ENCODE measurements around the gene IGF2BP2. TPM values are rescaled to one million over a fixed set of nuclear protein-coding genes. Genes with fewer than 3 reads are reported as not detected.
"Not testable (repeated sequence)": the region's sequence is repeated elsewhere in the genome, so short reads cannot be mapped to it uniquely, and the experiment has no call there.

Gene IGF2BP2
- total RNA-seq, 1 donor from 2014 or later: 65.1 TPM

GRCh38 chr3:185645191-185645590 is 179.7 kb downstream of the IGF2BP2 start:
- DNase-seq (ENCODE audit: low read depth): not testable (repeated sequence)

DNA sequence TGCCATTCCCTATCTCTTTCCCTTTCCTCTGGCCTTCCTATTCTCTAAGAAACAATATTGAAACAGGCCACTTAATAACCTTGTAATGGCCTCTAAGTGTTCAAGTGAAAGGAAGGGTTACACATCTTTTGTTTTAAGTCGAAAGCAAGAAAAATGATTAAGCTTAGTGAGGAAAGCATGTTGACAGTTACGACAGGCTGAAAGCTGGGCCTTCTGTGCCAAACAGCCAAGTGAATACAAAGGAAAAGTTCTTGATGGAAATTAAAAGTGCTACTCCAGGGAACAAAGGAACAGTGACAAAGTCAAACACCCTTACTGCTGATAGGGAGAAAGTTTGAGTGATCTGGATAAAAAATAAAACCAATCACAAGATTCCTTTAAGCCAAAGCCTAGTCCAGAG is 184.5 kb downstream of the IGF2BP2 start:
- DNase-seq (ENCODE audit: low read depth): no peak

DNA sequence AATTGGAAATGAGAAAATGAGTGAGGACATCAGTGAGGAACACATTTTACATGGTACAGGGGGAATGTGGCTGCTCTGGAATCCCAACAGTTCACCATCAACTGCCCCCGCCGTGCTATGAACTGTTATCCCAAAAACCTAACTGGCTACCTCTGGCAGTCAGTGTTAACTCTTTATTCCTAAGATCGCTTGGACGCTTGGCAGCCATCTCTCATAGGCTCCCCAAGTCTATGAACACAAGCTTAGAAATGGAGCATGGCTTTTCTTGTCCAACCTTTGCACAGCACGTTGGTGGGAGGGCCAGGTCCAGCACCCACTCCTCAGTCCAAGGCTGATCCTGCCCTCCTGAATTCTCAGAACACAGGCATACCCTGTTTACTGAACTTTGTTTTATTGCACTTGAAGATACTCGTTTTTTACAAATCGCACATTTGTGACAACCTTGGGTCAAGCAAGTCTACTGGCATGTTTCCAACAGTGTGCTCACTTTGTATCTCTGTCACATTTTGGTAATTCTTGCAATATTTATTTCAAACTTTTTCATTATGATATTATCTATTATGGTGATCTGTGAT is 185.1 kb downstream of the IGF2BP2 start:
- DNase-seq (ENCODE audit: low read depth): no peak

DNA sequence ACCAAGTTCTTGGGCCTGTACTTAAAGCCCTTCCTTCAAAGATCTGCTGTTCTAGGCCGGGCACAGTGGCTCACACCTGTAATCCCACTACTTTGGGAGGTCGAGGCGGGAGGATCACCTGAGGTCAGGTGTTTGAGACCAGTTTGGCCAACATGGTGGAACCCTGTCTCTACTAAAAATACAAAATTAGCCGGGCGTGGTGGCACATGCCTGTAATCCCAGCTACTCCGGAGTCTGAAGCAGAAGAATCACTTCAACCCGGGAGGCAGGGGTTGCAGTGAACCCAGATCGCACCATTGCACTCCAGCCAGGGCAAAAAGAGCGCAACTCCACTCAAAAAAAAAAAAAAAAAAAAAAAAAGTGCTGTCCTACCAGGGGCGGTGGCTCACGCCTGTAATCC is 186.2 kb downstream of the IGF2BP2 start:
- DNase-seq (ENCODE audit: low read depth): not testable (repeated sequence)

DNA sequence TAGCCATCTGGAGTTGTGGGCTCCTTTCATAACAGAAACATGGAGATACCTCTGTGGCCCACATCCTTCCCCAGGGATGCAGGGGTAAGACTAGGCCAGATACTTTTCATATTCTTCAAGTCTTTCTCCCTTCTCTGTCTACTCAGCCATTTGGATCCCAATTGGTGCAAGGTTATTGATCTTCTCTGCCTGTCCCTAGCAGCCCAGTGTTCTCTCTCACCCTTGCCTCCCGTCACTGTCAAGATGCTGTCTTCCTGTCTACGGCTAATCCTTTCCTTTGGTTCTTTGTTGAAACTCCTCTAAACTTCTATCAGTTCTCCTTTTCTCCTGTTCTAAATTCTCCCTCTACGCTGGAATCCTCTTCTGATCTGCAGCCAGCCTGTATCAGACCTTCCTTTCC is 187.5 kb downstream of the IGF2BP2 start:
- DNase-seq (ENCODE audit: low read depth): no peak

GRCh38 chr3:185632996-185633395 is 191.8 kb downstream of the IGF2BP2 start:
- no peak for DNase-seq (ENCODE audit: low read depth)

DNA sequence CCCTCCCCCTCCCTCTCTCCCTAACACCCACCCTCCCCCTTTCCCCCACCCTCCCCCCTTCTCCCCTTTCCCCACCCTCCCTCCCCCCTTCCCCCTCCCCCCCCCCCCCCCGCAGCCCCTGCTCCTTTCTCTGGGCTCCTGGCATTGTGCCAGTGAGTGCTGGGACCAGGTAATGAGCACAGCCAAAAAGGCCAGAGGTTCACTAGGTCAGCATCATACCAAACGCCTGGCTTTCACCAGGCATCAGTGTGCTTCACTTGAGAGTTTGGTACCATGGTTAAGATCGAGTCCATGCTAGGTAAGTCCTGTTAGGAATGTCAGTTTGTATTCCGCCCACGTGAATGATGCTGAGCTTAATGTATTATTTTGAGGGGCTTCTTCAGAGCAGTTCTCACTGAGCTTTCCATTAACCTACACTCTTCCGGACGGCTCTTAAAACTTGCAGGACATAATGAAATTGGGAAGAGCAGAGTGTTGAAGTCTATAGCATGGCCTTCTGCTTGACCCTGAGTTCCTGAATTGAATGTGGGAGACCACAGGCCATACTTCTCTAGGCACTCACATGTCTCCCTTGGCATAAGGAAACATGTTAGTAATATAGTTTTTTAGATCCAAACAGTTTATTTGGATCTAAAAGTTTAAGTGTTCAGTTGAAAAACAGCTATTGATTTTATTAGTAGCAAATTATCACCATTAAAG is 193.2 kb downstream of the IGF2BP2 start:
- DNase-seq (ENCODE audit: low read depth): peak; percentile 17

- DNase-seq (ENCODE audit: low read depth): no peak
Observed at GRCh38 chr3:185631108-185631507, 193.7 kb downstream of the IGF2BP2 start.

DNA sequence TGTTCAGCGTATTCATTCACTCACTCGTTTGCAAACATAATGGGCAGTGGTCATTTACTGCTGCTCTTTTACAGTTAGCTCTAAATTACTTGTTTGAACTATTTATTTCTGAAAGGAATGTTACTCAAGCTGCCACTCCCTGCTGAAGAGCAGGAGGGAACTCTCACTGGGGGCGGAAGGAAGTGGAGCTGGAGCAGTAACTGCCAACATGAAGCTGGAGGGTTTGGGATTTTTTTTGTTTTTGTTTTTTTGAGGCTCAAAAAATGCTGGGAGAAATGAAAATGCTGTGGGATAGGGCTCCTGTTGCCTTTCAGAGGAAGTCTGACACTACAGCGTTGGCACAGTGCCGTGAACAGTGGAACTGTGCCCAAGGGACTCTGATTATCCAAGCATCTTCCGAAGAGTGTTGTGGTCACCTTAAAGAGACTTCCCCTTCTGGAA is 194.6 kb downstream of the IGF2BP2 start:
- peak; percentile 57 for DNase-seq (ENCODE audit: low read depth)

DNA sequence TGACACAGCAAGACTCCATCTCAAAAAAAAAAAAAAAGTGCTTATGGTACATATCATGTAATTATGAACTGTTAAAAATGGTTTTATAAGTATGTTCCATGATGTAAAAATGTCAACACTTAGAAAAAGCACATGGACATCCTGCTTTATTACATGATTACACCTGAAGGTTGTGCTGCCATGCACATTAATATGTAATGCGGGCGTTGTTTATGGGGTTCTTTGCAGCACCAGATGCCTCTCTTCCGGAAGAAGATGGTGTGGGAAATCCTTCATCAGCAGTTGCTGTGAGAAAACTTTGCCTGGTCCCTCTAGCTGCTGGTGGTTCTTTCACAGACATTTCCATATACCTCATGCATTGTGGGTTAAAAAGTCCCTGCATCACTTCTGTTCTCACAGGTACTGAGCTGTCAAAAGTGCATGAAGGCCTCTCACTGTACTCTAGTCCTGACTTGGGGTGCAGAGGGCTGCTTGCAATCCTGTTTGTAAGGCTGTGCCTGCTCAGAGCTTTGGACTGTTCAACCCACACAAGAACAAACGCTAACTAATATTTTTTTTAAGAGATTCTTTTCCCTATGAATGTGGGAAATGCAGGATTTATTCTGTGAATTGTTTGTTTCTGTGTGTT is 195.2 kb downstream of the IGF2BP2 start:
- DNase-seq (ENCODE audit: low read depth): no peak

DNA sequence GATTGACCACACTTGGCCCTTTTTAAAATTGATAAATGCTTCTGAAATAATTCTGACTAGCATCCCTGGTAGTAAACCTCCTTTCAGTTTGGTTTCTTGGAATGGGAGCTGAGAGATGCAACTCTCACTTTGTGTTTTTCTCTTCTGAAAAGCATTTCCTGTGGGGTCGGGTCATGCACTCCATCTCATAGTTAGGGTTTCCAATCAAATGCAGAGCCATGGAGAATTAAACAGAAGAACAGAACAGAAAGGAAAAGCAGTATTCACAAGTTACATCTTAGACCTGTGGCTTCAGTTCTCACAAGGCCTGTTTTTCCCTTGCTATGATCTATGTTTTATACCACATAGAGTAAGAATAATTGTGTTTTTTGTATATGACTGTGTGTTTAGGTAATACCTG is 199.1 kb downstream of the IGF2BP2 start:
- DNase-seq (ENCODE audit: low read depth): no peak

- no peak for DNase-seq (ENCODE audit: low read depth)
Observed at GRCh38 chr3:185623939-185624665, 200.7 kb downstream of the IGF2BP2 start.

- no peak for DNase-seq (ENCODE audit: low read depth)
Observed at GRCh38 chr3:185613016-185613415, 211.8 kb downstream of the IGF2BP2 start.

DNA sequence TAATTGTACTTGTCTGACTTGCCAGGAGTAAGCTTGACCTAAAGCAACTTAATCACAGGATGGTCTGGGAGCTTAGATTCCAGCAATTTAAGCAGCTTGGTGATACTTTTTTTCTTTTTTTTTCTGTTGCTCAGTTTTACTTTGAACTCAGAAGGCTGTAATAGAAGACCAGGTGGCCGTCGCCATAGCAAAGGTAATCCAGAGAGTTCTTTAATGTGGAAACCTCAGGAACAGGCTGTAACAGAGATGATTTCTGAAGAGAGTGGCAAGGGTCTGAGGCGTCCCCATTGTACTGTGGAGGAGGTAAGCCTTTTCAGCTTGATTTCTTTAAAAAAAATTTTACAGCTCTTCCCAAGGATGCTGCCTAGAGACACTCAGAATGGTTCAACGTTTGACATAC is 218.6 kb downstream of the IGF2BP2 start:
- no peak for DNase-seq (ENCODE audit: low read depth)

- no peak for DNase-seq (ENCODE audit: low read depth)
Observed at GRCh38 chr3:185605566-185605965, 219.3 kb downstream of the IGF2BP2 start.

- no peak for DNase-seq (ENCODE audit: low read depth)
Observed at GRCh38 chr3:185595526-185595925, 229.3 kb downstream of the IGF2BP2 start.

DNA sequence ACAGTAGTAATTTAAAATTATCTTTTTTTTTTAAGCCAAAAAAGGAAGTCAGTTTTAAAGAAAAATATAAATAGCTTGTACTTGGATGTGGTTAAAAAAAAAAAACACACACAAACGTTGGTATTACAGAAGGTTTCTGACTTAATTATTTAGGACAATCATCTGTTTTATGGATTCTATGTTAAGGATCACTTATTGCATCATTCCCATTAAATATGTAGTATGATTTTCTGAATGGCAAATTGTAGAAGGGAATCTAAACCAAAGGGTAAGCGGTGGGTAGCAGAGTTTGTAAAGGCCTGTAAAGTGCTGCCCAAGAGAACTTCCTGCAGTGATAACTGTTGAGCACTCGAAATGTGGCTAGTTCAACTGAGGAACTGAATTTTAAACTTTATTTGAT is 230.8 kb downstream of the IGF2BP2 start:
- DNase-seq (ENCODE audit: low read depth): no peak

Other genes starting within 250 kb of the IGF2BP2 start
- gene SENP2, start 238.7 kb downstream of the IGF2BP2 start, total RNA-seq: 31.6 and 36.2 TPM in 2 replicates
- gene TRA2B, start 113.0 kb upstream of the IGF2BP2 start, total RNA-seq: 170 and 204 TPM in 2 replicates